ENCODE data around the gene E2F2.

Gene E2F2

DNA sequence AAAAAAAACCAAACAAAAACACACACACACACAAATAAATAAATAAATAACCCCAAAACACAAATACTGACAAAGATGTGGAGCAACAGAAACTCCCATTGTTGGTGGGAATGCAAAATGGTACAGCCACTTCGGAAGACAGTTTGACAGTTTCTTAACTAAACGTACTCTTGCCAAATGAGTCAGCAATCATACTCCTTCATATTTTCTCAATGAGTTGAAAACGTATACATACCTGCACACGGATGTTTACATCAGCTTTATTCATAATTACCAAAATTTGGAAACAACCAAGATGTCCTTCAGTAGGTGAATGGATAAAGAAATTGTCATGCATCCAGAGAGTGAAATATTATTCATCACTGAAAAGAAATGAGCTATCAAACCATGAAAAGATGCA is 70.5 kb downstream of the E2F2 start:
- Histone ChIP-seq H3K4me3 (ENCODE audit: severe bottlenecking) (no peak overlapping the region), H3K27me3 (ENCODE audit: insufficient read depth, poor library complexity, severe bottlenecking) (no peaks in the 10 kb centered on the region)
- peak; percentile 44; the same call in 1 of the 3 replicates for ATAC-seq (ENCODE audit: low read depth)

DNA sequence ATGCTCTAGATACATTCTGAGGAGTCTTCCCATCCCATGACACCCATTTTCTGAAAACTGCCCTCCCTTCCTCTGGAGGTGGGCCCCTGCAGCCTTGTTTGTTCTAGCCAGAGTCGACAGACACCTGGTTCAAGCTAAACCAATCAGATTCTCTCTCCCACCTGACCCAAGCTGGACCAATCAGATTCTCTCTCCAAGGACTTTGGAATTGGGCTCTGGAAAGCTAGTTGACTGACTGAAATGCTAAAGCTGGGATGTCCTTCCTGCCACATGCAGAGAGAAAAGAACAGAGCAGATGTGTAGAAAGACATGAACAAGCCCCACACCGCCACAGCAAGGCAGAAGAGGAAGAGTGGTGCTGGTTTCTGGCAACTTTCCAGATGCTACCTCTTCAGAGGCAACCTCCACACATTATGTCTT is 71.7 kb downstream of the E2F2 start:
- Histone ChIP-seq H3K36me3 (ENCODE audit: low read depth) (peaks cover 8% of the 10 kb centered on the region), H3K4me1 (ENCODE audit: insufficient read depth, poor library complexity, severe bottlenecking) (peaks cover 15% of the 10 kb centered on the region), H3K27me3 (ENCODE audit: insufficient read depth, poor library complexity, severe bottlenecking) (no peaks in the 10 kb centered on the region), H3K4me3 (ENCODE audit: severe bottlenecking) (no peak overlapping the region), H3K27ac (ENCODE audit: poor library complexity, severe bottlenecking) (no peak overlapping the region), H3K9me3 (ENCODE audit: severe bottlenecking) (no peaks in the 10 kb centered on the region)
- no peak for DNase-seq (ENCODE audit: low spot score)
- TF ChIP-seq, protein P1, sequence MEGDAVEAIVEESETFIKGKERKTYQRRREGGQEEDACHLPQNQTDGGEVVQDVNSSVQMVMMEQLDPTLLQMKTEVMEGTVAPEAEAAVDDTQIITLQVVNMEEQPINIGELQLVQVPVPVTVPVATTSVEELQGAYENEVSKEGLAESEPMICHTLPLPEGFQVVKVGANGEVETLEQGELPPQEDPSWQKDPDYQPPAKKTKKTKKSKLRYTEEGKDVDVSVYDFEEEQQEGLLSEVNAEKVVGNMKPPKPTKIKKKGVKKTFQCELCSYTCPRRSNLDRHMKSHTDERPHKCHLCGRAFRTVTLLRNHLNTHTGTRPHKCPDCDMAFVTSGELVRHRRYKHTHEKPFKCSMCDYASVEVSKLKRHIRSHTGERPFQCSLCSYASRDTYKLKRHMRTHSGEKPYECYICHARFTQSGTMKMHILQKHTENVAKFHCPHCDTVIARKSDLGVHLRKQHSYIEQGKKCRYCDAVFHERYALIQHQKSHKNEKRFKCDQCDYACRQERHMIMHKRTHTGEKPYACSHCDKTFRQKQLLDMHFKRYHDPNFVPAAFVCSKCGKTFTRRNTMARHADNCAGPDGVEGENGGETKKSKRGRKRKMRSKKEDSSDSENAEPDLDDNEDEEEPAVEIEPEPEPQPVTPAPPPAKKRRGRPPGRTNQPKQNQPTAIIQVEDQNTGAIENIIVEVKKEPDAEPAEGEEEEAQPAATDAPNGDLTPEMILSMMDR (IDR thresholded peaks at IDR 0.05; ENCODE audit: poor library complexity, severe bottlenecking): no peak
- ATAC-seq (ENCODE audit: low read depth): no peak

More for the DNA sequence above, 70.5 kb downstream of the E2F2 start:
- peaks cover 15% of the 10 kb centered on the region for H3K4me1 ChIP-seq (ENCODE audit: insufficient read depth, poor library complexity, severe bottlenecking)
- DNase-seq (ENCODE audit: low spot score): no peak
- TF ChIP-seq, protein P1 (IDR thresholded peaks at IDR 0.05; ENCODE audit: poor library complexity, severe bottlenecking): no peak
- peaks cover 3% of the 10 kb centered on the region; the same call in 1 of the 2 replicates for H3K36me3 ChIP-seq (ENCODE audit: low read depth)
- peak overlapping the region; percentile 23 for H3K27ac ChIP-seq (ENCODE audit: poor library complexity, severe bottlenecking)
- no peaks in the 10 kb centered on the region for H3K9me3 ChIP-seq (ENCODE audit: severe bottlenecking)
